Measurements from ENCODE around the gene CRYGN.

Gene CRYGN

GRCh38 chr7:151440799-151441445 is 981 bp upstream of the CRYGN start:
- H3K27ac ChIP-seq (ENCODE audit: low read length): peak overlapping the region; percentile 85
- H3K79me2 ChIP-seq (ENCODE audit: insufficient read depth, low read length): no peaks in the 10 kb centered on the region
- H3K9me3 ChIP-seq (ENCODE audit: insufficient read depth, low read length, severe bottlenecking): no peaks in the 10 kb centered on the region
- peak overlapping the region; percentile 56 for H2AFZ ChIP-seq (ENCODE audit: low read depth, low read length)
- DNase-seq: peak; percentile 88
- H3K4me2 ChIP-seq (ENCODE audit: insufficient read depth, low read length): peak overlapping the region; percentile 49
- no peaks in the 10 kb centered on the region for H3K36me3 ChIP-seq (ENCODE audit: insufficient read depth, low read length)
- H3K4me3 ChIP-seq (ENCODE audit: low read depth in 1 of 2, low read length in 2 of 2): no peak overlapping the region
- H3K4me1 ChIP-seq (ENCODE audit: insufficient read depth, low read length): peaks cover 35% of the 10 kb centered on the region
- TF ChIP-seq CTCF (IDR thresholded peaks at IDR 0.05; ENCODE audit: borderline replicate concordance, extremely low read depth, low read length, poor library complexity, severe bottlenecking): no peak
- no peak for TF ChIP-seq EZH2 (IDR thresholded peaks at IDR 0.05; ENCODE audit: borderline replicate concordance, low read depth, low read length, severe bottlenecking)
- H3K27me3 ChIP-seq (ENCODE audit: insufficient read depth, low read length, poor library complexity): no peaks in the 10 kb centered on the region
- H4K20me1 ChIP-seq (ENCODE audit: insufficient read depth, low read length): no peaks in the 10 kb centered on the region
- H3K9ac ChIP-seq (ENCODE audit: low read depth, low read length): peak overlapping the region; percentile 48
- ATAC-seq (ENCODE audit: insufficient read depth, low read depth): peak; percentile 95

- Histone ChIP-seq H3K36me3 (ENCODE audit: insufficient read depth, low read length) (no peaks in the 10 kb centered on the region), H3K9me3 (ENCODE audit: insufficient read depth, low read length, severe bottlenecking) (no peaks in the 10 kb centered on the region), H3K9ac (ENCODE audit: low read depth, low read length) (no peak overlapping the region), H3K27ac (ENCODE audit: low read length) (peak overlapping the region; percentile 45), H3K4me1 (ENCODE audit: insufficient read depth, low read length) (peaks cover 35% of the 10 kb centered on the region), H3K4me3 (ENCODE audit: low read depth in 1 of 2, low read length in 2 of 2) (no peak overlapping the region), H4K20me1 (ENCODE audit: insufficient read depth, low read length) (no peaks in the 10 kb centered on the region), H3K4me2 (ENCODE audit: insufficient read depth, low read length) (no peak overlapping the region), H3K79me2 (ENCODE audit: insufficient read depth, low read length) (no peaks in the 10 kb centered on the region), H2AFZ (ENCODE audit: low read depth, low read length) (no peak overlapping the region), H3K27me3 (ENCODE audit: insufficient read depth, low read length, poor library complexity) (no peaks in the 10 kb centered on the region)
- TF ChIP-seq EZH2 (IDR thresholded peaks at IDR 0.05; ENCODE audit: borderline replicate concordance, low read depth, low read length, severe bottlenecking) (no peak), CTCF (IDR thresholded peaks at IDR 0.05; ENCODE audit: borderline replicate concordance, extremely low read depth, low read length, poor library complexity, severe bottlenecking) (no peak)
- ATAC-seq (ENCODE audit: insufficient read depth, low read depth): no peak
- no peak for DNase-seq
Observed at GRCh38 chr7:151438864-151439601, 908 bp downstream of the CRYGN start.

GRCh38 chr7:151437866-151438516 is 1.9 kb downstream of the CRYGN start:
- no peak overlapping the region for H3K9ac ChIP-seq (ENCODE audit: low read depth, low read length)
- H2AFZ ChIP-seq (ENCODE audit: low read depth, low read length): no peak overlapping the region
- H4K20me1 ChIP-seq (ENCODE audit: insufficient read depth, low read length): no peaks in the 10 kb centered on the region
- no peaks in the 10 kb centered on the region for H3K27me3 ChIP-seq (ENCODE audit: insufficient read depth, low read length, poor library complexity)
- no peak overlapping the region for H3K4me2 ChIP-seq (ENCODE audit: insufficient read depth, low read length)
- H3K36me3 ChIP-seq (ENCODE audit: insufficient read depth, low read length): no peaks in the 10 kb centered on the region
- H3K79me2 ChIP-seq (ENCODE audit: insufficient read depth, low read length): no peaks in the 10 kb centered on the region
- peaks cover 42% of the 10 kb centered on the region for H3K4me1 ChIP-seq (ENCODE audit: insufficient read depth, low read length)
- no peak overlapping the region for H3K27ac ChIP-seq (ENCODE audit: low read length)
- TF ChIP-seq CTCF (IDR thresholded peaks at IDR 0.05; ENCODE audit: borderline replicate concordance, extremely low read depth, low read length, poor library complexity, severe bottlenecking): no peak
- H3K9me3 ChIP-seq (ENCODE audit: insufficient read depth, low read length, severe bottlenecking): no peaks in the 10 kb centered on the region
- no peak for ATAC-seq (ENCODE audit: insufficient read depth, low read depth)
- H3K4me3 ChIP-seq (ENCODE audit: low read depth in 1 of 2, low read length in 2 of 2): no peak overlapping the region
- no peak for DNase-seq

Measured in DND-41 (cell line).